Liver (tissue), 9 donors: ENCODE measurements around the gene DNAJB11. TPM values are rescaled to one million over a fixed set of nuclear protein-coding genes. Genes with fewer than 3 reads are reported as not detected.

ENCODE experiments used
- DNase-seq: peaks from one replicate; pipeline ENCODE4 v3.0.0-alpha.2; 2017; ENCODE audit warnings: low spot score
- H3K27ac ChIP-seq, 2 donors: one replicate each; pipeline ENCODE4 v1.7.0; 2013; ENCODE audit warnings: inconsistent platforms in 2 of 2, low read length in 2 of 2, control low read depth in 1 of 2, low read depth in 1 of 2, mild to moderate bottlenecking in 1 of 2
- H3K27me3 ChIP-seq, 4 donors: one replicate each; pipeline versions ENCODE4 v1.6.1 to v1.7.0; 2013; ENCODE audit warnings: low read length in 3 of 4, inconsistent platforms in 1 of 4, mild to moderate bottlenecking in 1 of 4, moderate library complexity in 1 of 4; ENCODE audit not compliant: control insufficient read depth in 4 of 4, insufficient read depth in 4 of 4
- H3K36me3 ChIP-seq, 4 donors: one replicate each; pipeline versions ENCODE4 v1.6.1 to v1.7.0; 2013; ENCODE audit warnings: low read length in 3 of 4, mild to moderate bottlenecking in 3 of 4, low read depth in 1 of 4, moderate library complexity in 1 of 4; ENCODE audit not compliant: control insufficient read depth in 4 of 4, insufficient read depth in 3 of 4
- H3K4me1 ChIP-seq, 4 donors: one replicate each; pipeline versions ENCODE4 v1.6.1 to v1.7.0; 2013; ENCODE audit warnings: low read length in 3 of 4, mild to moderate bottlenecking in 3 of 4, moderate library complexity in 1 of 4; ENCODE audit not compliant: control insufficient read depth in 4 of 4, insufficient read depth in 4 of 4
- H3K4me3 ChIP-seq, 3 donors: one replicate each; pipeline versions ENCODE4 v1.6.1 to v1.7.0; 2013; ENCODE audit warnings: low read length in 3 of 3, control low read depth in 1 of 3, low read depth in 1 of 3, mild to moderate bottlenecking in 1 of 3
- H3K9ac ChIP-seq, 2 donors: one replicate each; pipeline ENCODE4 v1.7.0; 2013; ENCODE audit warnings: low read length in 2 of 2, mild to moderate bottlenecking in 2 of 2, moderate library complexity in 2 of 2, control low read depth in 1 of 2, low read depth in 1 of 2
- H3K9me3 ChIP-seq, 4 donors: one replicate each; pipeline versions ENCODE4 v1.6.1 to v1.7.0; 2013; ENCODE audit warnings: low read length in 3 of 4; ENCODE audit not compliant: control insufficient read depth in 4 of 4
- CTCF ChIP-seq: fragments of 150-350 bp; IDR thresholded peaks from 2 replicates; pipeline ENCODE4 v1.5.1; 2017; ENCODE audit warnings: improper control_type of control experiment, low read depth, low read length; ENCODE audit not compliant: missing input control
- EGR1 ChIP-seq, 2 donors: IDR thresholded peaks; 2 replicates each; pipeline ENCODE4 v1.6.1; 2016 to 2018; ENCODE audit warnings: antibody characterized with exemption in 2 of 2, low read depth in 2 of 2
- FOXA1 ChIP-seq: IDR thresholded peaks from 2 replicates; pipeline ENCODE4 v1.6.1; 2016; ENCODE audit warnings: antibody characterized with exemption
- FOXA2 ChIP-seq: IDR thresholded peaks from 2 replicates; pipeline ENCODE4 v1.6.1; 2016; ENCODE audit warnings: antibody characterized with exemption
- HNF4A ChIP-seq, 2 donors: conservative IDR thresholded peaks; 2 replicates each; pipeline ENCODE4 v1.6.1; 2016; ENCODE audit warnings: antibody characterized with exemption in 2 of 2, mild to moderate bottlenecking in 2 of 2
- JUND ChIP-seq, 2 donors: IDR thresholded peaks; 2 replicates each; pipeline ENCODE4 v1.6.1; 2016; ENCODE audit warnings: antibody characterized with exemption in 2 of 2
- MAX ChIP-seq: IDR thresholded peaks from 2 replicates; pipeline ENCODE4 v1.6.1; 2016; ENCODE audit warnings: antibody characterized with exemption
- RAD21 ChIP-seq, 2 donors: IDR thresholded peaks; 2 replicates each; pipeline ENCODE4 v1.6.1; 2016; ENCODE audit warnings: antibody characterized with exemption in 2 of 2, mild to moderate bottlenecking in 2 of 2
- REST ChIP-seq: IDR thresholded peaks from 2 replicates; pipeline ENCODE4 v1.6.1; 2016; ENCODE audit warnings: antibody characterized with exemption, mild to moderate bottlenecking
- RXRA ChIP-seq, 2 donors: IDR thresholded peaks; 2 replicates each; pipeline ENCODE4 v1.6.1; 2017 to 2018; ENCODE audit warnings: antibody characterized with exemption in 2 of 2, mild to moderate bottlenecking in 1 of 2
- TAF1 ChIP-seq: conservative IDR thresholded peaks from 2 replicates; pipeline ENCODE4 v1.6.1; 2016; ENCODE audit warnings: antibody characterized with exemption, mild to moderate bottlenecking
- YY1 ChIP-seq: IDR thresholded peaks from 2 replicates; pipeline ENCODE4 v1.6.1; 2016; ENCODE audit warnings: antibody characterized with exemption, mild to moderate bottlenecking
- ZBTB33 ChIP-seq: IDR thresholded peaks from 2 replicates; pipeline ENCODE4 v1.6.1; 2016; ENCODE audit warnings: antibody characterized with exemption
- WGBS: extraction: QIAGEN DNeasy Blood & Tissue Kit; methylation state at CpG from one replicate; pipeline ENCODE4 v1.1.7; 2013; 5-methylcytosine and 5-hydroxymethylcytosine counted together
- polyA plus RNA-seq, 2 donors: library from polyadenylated mRNA; stranded (reverse) in 1 of 2; unstranded in 1 of 2; fragments of 200-250 nt in 1 of 2; fragments of >200 nt in 1 of 2; fragmentation: Nextera tagmentation in 1 of 2; extraction: Ambion mirVana in 1 of 2; gene quantifications; one replicate each; pipeline versions ENCODE4 v1.2.1 to v1.2.3, GENCODE V29; 2013 to 2015
- total RNA-seq, 2 donors: library from RNA; depleted of rRNA; stranded (reverse); fragments of >200 nt; gene quantifications; one replicate each; pipeline ENCODE4 v1.2.3, GENCODE V29; 2014
- donor health status: healthy.
- donor health status: healthy.
- donor health status: healthy.
- donor health status: healthy.
- donor health status: healthy.

Gene DNAJB11
- total and polyA plus RNA-seq, 4 donors, result 30.2 to 101 (median 56.0) TPM

GRCh38 chr3:186619787-186620212, 49.3 kb downstream of the DNAJB11 start:
- Histone ChIP-seq H3K9ac (no peak overlapping the region), H3K27ac (no peak overlapping the region), H3K4me1 (peaks cover 2 to 32% (median 17%) of the 10 kb centered on the region in 4 donors), H3K4me3 (no peak overlapping the region), H3K36me3 (peaks cover 0 to 22% (median 17%) of the 10 kb centered on the region in 4 donors), H3K27me3 (no peaks in the 10 kb centered on the region), H3K9me3 (no peaks in the 10 kb centered on the region)
- no peak for DNase-seq
- no peak for TF ChIP-seq ZBTB33
- no peak for TF ChIP-seq FOXA2
- no peak for TF ChIP-seq JUND (IDR thresholded peaks at IDR 0.05)
- TF ChIP-seq FOXA1, result no peak
- no peak for TF ChIP-seq RAD21 (IDR thresholded peaks at IDR 0.05)
- no peak for TF ChIP-seq MAX
- no peak for TF ChIP-seq TAF1
- TF ChIP-seq REST, result no peak
- TF ChIP-seq CTCF, result no peak
- no peak for TF ChIP-seq EGR1 (IDR thresholded peaks at IDR 0.05; ENCODE audit: low read depth in 2 of 2)
- no peak for TF ChIP-seq YY1
- 85% methylated on average over 5 of the region's 5 CpGs for WGBS

- TF ChIP-seq RXRA (IDR thresholded peaks at IDR 0.05) (peak in 1 of 2 donors; percentile 29), HNF4A (conservative IDR thresholded peaks at IDR 0.05) (peak in 1 of 2 donors; percentile 13), FOXA2 (no peak)
- peaks cover 0 to 22% (median 17%) of the 10 kb centered on the region in 4 donors for H3K36me3 ChIP-seq
- H3K27ac ChIP-seq, result peak overlapping the region in 1 of 2 donors; percentile 4
- peaks cover 2 to 25% (median 13%) of the 10 kb centered on the region in 4 donors for H3K4me1 ChIP-seq
- H3K9me3 ChIP-seq, result no peaks in the 10 kb centered on the region
- peak; percentile 70 for DNase-seq
- no peak overlapping the region for H3K9ac ChIP-seq
- H3K4me3 ChIP-seq, result no peak overlapping the region
- H3K27me3 ChIP-seq, result no peaks in the 10 kb centered on the region
- WGBS, result 61% methylated on average over 17 of the region's 17 CpGs
These were observed 49.9 kb downstream of the DNAJB11 start for GRCh38 chr3:186620213-186621092.
